Astrocyte (in vitro differentiated cells and primary cell): Measurements from ENCODE around the gene LSM12. TPM values are rescaled to one million over a fixed set of nuclear protein-coding genes. Genes with fewer than 3 reads are reported as not detected.
A peak's percentile ranks its signal among the peaks of the same experiment; 100 is the strongest.

Experiments
- DNase-seq: peaks from one replicate; pipeline ENCODE4 v3.0.0-alpha.2; 2010; ENCODE audit warnings: low read depth
- FAIRE-seq: peaks from 2 replicates; lab custom pipeline; 2011; peaks lifted over from hg19 to GRCh38; lab: Jason Lieb, UNC
- H2AFZ ChIP-seq: 2 replicates; pipeline ENCODE4 v1.6.0; 2012; ENCODE audit warnings: low read depth, low read length, inconsistent platforms
- H3K27ac ChIP-seq: 2 replicates; pipeline ENCODE4 v1.5.1; 2011; ENCODE audit warnings: low read depth, low read length, inconsistent platforms
- H3K27me3 ChIP-seq: 2 replicates; pipeline ENCODE4 v1.6.0; 2011; ENCODE audit warnings: low read length, inconsistent platforms; ENCODE audit not compliant: insufficient read depth
- H3K36me3 ChIP-seq: 2 replicates; pipeline ENCODE4 v1.5.1; 2011; ENCODE audit warnings: low read length, inconsistent platforms; ENCODE audit not compliant: insufficient read depth
- H3K4me1 ChIP-seq: 2 replicates; pipeline ENCODE4 v1.5.1; 2011; ENCODE audit warnings: low read length, inconsistent platforms; ENCODE audit not compliant: insufficient read depth
- H3K4me2 ChIP-seq: 2 replicates; pipeline ENCODE4 v1.6.0; 2012; ENCODE audit warnings: low read length, inconsistent platforms
- H3K4me3 ChIP-seq: 2 replicates; pipeline ENCODE4 v1.5.1; 2011; ENCODE audit warnings: low read depth, mild to moderate bottlenecking, low read length, inconsistent platforms; ENCODE audit not compliant: insufficient read depth
- H3K79me2 ChIP-seq: 2 replicates; pipeline ENCODE4 v1.6.0; 2012; ENCODE audit warnings: mild to moderate bottlenecking, low read length, inconsistent platforms; ENCODE audit not compliant: insufficient read depth
- H3K9ac ChIP-seq: 2 replicates; pipeline ENCODE4 v1.6.0; 2012; ENCODE audit warnings: mild to moderate bottlenecking, low read length, inconsistent platforms
- H3K9me3 ChIP-seq: 2 replicates; pipeline ENCODE4 v1.5.1; 2012; ENCODE audit warnings: low read depth, mild to moderate bottlenecking, low read length, inconsistent platforms; ENCODE audit not compliant: insufficient read depth
- H4K20me1 ChIP-seq: 2 replicates; pipeline ENCODE4 v1.6.0; 2012; ENCODE audit warnings: low read length, inconsistent platforms; ENCODE audit not compliant: insufficient read depth
- H3K27ac Mint-ChIP-seq: one replicate; pipeline ENCODE4 v1.8.0; 2021; ENCODE audit warnings: mild to moderate bottlenecking, mixed read lengths; ENCODE audit not compliant: unreplicated experiment
- H3K27me3 Mint-ChIP-seq: one replicate; pipeline ENCODE4 v1.8.0; 2021; ENCODE audit warnings: low read depth, mixed read lengths; ENCODE audit not compliant: unreplicated experiment
- H3K36me3 Mint-ChIP-seq: one replicate; pipeline ENCODE4 v1.8.0; 2021; ENCODE audit warnings: low read depth, mixed read lengths; ENCODE audit not compliant: unreplicated experiment
- H3K4me1 Mint-ChIP-seq: one replicate; pipeline ENCODE4 v1.8.0; 2021; ENCODE audit warnings: low read depth, mixed read lengths; ENCODE audit not compliant: unreplicated experiment
- H3K4me3 Mint-ChIP-seq: one replicate; pipeline ENCODE4 v1.8.0; 2021; ENCODE audit warnings: mild to moderate bottlenecking, moderate library complexity, mixed read lengths; ENCODE audit not compliant: unreplicated experiment
- H3K9me3 Mint-ChIP-seq: one replicate; pipeline ENCODE4 v1.8.0; 2021; ENCODE audit warnings: mild to moderate bottlenecking, mixed read lengths; ENCODE audit not compliant: unreplicated experiment
- EZH2 ChIP-seq: IDR thresholded peaks from 2 replicates; pipeline ENCODE4 v1.6.1; 2012; ENCODE audit warnings: mild to moderate bottlenecking, low read length, inconsistent platforms; ENCODE audit not compliant: insufficient read depth
- total RNA-seq: library from RNA; stranded (reverse); gene quantifications from 2 replicates; pipeline ENCODE4 v1.2.1, GENCODE V29; 2021
- TF ChIP-seq, protein P1 (sequence below): IDR thresholded peaks from 2 replicates; pipeline ENCODE4 v1.5.1; 2011; ENCODE audit warnings: low read depth, mild to moderate bottlenecking, inconsistent platforms, low read length, moderate library complexity; ENCODE audit not compliant: insufficient read depth

Gene LSM12
- total RNA-seq, 1 donor from 2014 or later: 90.5 TPM

DNA sequence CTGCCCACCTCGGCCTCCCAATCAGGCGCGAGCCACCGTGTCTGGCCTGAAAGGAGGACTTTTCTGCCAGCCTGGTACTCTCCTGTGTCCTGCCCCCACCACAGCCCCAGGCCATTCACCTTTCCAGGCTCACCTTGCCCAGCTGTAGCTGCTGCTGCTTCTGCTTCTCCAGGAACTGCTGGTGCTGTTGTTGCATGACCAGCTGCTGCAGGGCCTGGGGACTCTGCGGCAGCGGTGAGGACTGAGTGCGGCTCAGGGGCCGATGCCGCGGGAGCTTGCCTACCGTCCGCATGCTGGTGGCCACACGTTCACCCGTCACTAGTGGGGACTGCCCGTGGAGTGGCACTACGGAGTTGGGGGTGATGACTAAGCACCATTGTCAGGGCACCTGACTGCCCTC, 21.8 kb upstream of the LSM12 start:
- Histone ChIP-seq H3K4me1 (peaks cover 18% of the 10 kb centered on the region), H3K4me2 (no peak overlapping the region), H4K20me1 (no peaks in the 10 kb centered on the region), H3K27me3 (no peaks in the 10 kb centered on the region), H3K9me3 (no peaks in the 10 kb centered on the region), H3K4me3 (no peak overlapping the region), H2AFZ (no peak overlapping the region), H3K79me2 (no peaks in the 10 kb centered on the region), H3K27ac (no peak overlapping the region), H3K36me3 (peaks cover 3% of the 10 kb centered on the region), H3K9ac (no peak overlapping the region)
- DNase-seq (no peak), FAIRE-seq (no peak)
- H3K27ac Mint-ChIP-seq: no peak overlapping the region
- H3K27me3 Mint-ChIP-seq: no peaks in the 10 kb centered on the region
- no peak for TF ChIP-seq EZH2
- TF ChIP-seq, protein P1, sequence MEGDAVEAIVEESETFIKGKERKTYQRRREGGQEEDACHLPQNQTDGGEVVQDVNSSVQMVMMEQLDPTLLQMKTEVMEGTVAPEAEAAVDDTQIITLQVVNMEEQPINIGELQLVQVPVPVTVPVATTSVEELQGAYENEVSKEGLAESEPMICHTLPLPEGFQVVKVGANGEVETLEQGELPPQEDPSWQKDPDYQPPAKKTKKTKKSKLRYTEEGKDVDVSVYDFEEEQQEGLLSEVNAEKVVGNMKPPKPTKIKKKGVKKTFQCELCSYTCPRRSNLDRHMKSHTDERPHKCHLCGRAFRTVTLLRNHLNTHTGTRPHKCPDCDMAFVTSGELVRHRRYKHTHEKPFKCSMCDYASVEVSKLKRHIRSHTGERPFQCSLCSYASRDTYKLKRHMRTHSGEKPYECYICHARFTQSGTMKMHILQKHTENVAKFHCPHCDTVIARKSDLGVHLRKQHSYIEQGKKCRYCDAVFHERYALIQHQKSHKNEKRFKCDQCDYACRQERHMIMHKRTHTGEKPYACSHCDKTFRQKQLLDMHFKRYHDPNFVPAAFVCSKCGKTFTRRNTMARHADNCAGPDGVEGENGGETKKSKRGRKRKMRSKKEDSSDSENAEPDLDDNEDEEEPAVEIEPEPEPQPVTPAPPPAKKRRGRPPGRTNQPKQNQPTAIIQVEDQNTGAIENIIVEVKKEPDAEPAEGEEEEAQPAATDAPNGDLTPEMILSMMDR: no peak
- peaks cover 10% of the 10 kb centered on the region for H3K36me3 Mint-ChIP-seq
- H3K9me3 Mint-ChIP-seq: no peaks in the 10 kb centered on the region
- H3K4me3 Mint-ChIP-seq: no peak overlapping the region
- peaks cover 22% of the 10 kb centered on the region for H3K4me1 Mint-ChIP-seq

DNA sequence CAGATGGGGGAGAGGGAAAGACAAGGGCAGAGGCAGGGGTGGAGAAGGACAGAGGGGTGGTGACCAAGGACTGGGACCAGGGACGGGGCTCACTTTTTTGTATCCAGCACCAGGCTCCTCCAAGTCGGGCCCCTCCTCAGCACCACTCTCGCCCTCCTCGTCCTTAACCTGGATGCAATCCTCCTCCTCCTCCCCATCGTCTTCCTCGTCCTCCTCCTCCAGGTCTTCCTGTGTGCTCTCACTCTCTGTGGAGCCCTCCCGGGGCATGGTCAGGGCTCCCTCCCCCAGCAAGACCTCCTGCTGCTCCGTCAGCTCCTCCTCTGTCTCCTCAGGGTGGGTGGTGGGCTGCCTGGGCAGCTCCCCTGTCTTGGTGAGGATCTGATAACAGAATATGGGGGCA, 20.8 kb upstream of the LSM12 start:
- Histone ChIP-seq H3K4me1 (peaks cover 21% of the 10 kb centered on the region), H3K4me3 (peak overlapping the region; percentile 41), H3K9ac (peak overlapping the region; percentile 87), H2AFZ (peak overlapping the region; percentile 45), H3K9me3 (no peaks in the 10 kb centered on the region), H3K79me2 (no peaks in the 10 kb centered on the region), H4K20me1 (no peaks in the 10 kb centered on the region), H3K27me3 (no peaks in the 10 kb centered on the region), H3K4me2 (peak overlapping the region; percentile 86), H3K27ac (peak overlapping the region; percentile 77), H3K36me3 (peaks cover 3% of the 10 kb centered on the region)
- FAIRE-seq: no peak
- Mint-ChIP-seq H3K27ac (peak overlapping the region; percentile 89), H3K4me1 (peaks cover 22% of the 10 kb centered on the region), H3K27me3 (no peaks in the 10 kb centered on the region), H3K36me3 (peaks cover 14% of the 10 kb centered on the region), H3K9me3 (no peaks in the 10 kb centered on the region), H3K4me3 (peak overlapping the region; percentile 73)
- no peak for DNase-seq
- TF ChIP-seq EZH2: no peak
- TF ChIP-seq, protein P1: no peak
